GM12873 (cell line): ENCODE results near the gene TACC2.

ENCODE experiments used
- CTCF ChIP-seq: IDR thresholded peaks from 2 replicates; pipeline ENCODE4 v1.5.1; 2012; ENCODE audit warnings: low read depth, mild to moderate bottlenecking, moderate library complexity, low read length, control low read depth; ENCODE audit not compliant: insufficient read depth; ENCODE audit errors: missing control alignments

Gene TACC2

GRCh38 chr10:122077311-122077875 is 88.4 kb downstream of the TACC2 start:
- no peak for TF ChIP-seq CTCF

GRCh38 chr10:122078326-122078725 is 89.4 kb downstream of the TACC2 start:
- no peak for TF ChIP-seq CTCF

GRCh38 chr10:122078965-122079795 is 90.2 kb downstream of the TACC2 start:
- no peak for TF ChIP-seq CTCF

- TF ChIP-seq CTCF = no peak
Measured at GRCh38 chr10:122082616-122083477, 93.9 kb downstream of the TACC2 start.

GRCh38 chr10:122083478-122084025 is 94.6 kb downstream of the TACC2 start:
- no peak for TF ChIP-seq CTCF

GRCh38 chr10:122084286-122085041 is 95.5 kb downstream of the TACC2 start:
- no peak for TF ChIP-seq CTCF
